OCI-LY3 (cell line): ENCODE data around the gene PIP5K1C.

Experiments used
- EZH2phosphoT487 ChIP-seq: fragments of 200-600 bp; shearing (Covaris generic); IDR thresholded peaks from 2 replicates; pipeline ENCODE4 v1.6.1; 2018; ENCODE audit warnings: antibody characterized with exemption, mixed run types, low read depth
- TF ChIP-seq, protein P1 (sequence below): fragments of 200-600, 300-600 bp; sonication (generic); IDR thresholded peaks from 2 replicates; pipeline ENCODE4 v1.5.1; 2014; ENCODE audit warnings: antibody characterized with exemption, low read length, low read depth

DNA sequence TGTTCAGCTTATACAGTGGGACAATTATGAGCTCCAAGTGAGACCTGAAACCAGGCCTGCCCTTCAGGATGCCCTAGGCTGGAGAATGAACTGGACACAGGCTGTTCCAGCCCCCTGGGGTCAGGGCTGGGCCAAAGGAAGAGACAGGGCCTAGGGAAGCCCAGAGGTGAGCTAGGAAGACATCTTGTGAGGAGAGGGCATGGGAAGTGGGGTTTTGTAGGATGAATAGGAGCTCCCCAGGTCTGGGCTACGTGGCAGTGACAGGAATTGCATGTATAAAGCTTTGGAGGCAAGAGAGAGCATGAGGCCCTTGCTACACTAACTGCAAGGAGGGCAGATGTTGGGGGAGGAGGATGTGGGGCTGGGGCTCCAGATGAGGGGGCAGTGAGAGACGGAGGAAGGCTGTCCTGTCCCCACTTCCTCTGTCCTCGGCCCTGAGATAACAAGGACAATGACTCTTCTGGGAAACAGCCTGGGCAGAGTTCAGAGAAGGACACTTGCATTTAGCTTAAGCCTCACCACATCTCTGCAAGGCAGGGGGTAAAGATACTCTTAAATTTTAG, 92.1 kb downstream of the PIP5K1C start:
- no peak for TF ChIP-seq EZH2phosphoT487
- TF ChIP-seq, protein P1, sequence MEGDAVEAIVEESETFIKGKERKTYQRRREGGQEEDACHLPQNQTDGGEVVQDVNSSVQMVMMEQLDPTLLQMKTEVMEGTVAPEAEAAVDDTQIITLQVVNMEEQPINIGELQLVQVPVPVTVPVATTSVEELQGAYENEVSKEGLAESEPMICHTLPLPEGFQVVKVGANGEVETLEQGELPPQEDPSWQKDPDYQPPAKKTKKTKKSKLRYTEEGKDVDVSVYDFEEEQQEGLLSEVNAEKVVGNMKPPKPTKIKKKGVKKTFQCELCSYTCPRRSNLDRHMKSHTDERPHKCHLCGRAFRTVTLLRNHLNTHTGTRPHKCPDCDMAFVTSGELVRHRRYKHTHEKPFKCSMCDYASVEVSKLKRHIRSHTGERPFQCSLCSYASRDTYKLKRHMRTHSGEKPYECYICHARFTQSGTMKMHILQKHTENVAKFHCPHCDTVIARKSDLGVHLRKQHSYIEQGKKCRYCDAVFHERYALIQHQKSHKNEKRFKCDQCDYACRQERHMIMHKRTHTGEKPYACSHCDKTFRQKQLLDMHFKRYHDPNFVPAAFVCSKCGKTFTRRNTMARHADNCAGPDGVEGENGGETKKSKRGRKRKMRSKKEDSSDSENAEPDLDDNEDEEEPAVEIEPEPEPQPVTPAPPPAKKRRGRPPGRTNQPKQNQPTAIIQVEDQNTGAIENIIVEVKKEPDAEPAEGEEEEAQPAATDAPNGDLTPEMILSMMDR, result no peak
